ENCODE results near the gene SHROOM2.

The SHROOM2 gene

DNA sequence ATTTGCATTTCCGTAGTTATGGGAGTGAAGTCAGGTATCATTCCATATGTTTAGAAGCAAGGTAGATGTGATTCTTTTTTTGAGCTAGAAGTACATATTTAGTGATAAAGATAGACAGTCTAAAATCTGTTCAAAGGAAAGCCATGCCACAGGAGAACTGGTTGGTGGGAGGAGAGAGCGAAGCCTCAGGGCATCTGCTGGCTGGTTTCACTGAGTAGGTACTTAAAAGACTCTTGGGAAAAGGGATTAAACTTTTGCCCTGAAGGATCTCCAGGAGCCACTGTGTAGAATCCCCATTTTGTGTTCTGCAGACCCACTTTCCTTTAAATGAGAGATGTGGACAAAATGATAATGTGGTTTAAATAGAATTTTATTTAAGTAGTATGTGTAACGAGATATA lies 89.6 kb downstream of the SHROOM2 start:
- TF ChIP-seq, protein P1, sequence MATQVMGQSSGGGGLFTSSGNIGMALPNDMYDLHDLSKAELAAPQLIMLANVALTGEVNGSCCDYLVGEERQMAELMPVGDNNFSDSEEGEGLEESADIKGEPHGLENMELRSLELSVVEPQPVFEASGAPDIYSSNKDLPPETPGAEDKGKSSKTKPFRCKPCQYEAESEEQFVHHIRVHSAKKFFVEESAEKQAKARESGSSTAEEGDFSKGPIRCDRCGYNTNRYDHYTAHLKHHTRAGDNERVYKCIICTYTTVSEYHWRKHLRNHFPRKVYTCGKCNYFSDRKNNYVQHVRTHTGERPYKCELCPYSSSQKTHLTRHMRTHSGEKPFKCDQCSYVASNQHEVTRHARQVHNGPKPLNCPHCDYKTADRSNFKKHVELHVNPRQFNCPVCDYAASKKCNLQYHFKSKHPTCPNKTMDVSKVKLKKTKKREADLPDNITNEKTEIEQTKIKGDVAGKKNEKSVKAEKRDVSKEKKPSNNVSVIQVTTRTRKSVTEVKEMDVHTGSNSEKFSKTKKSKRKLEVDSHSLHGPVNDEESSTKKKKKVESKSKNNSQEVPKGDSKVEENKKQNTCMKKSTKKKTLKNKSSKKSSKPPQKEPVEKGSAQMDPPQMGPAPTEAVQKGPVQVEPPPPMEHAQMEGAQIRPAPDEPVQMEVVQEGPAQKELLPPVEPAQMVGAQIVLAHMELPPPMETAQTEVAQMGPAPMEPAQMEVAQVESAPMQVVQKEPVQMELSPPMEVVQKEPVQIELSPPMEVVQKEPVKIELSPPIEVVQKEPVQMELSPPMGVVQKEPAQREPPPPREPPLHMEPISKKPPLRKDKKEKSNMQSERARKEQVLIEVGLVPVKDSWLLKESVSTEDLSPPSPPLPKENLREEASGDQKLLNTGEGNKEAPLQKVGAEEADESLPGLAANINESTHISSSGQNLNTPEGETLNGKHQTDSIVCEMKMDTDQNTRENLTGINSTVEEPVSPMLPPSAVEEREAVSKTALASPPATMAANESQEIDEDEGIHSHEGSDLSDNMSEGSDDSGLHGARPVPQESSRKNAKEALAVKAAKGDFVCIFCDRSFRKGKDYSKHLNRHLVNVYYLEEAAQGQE (IDR thresholded peaks at IDR 0.05; ENCODE audit: insufficient replicate concordance, low read depth) = no peak
- TF ChIP-seq POLR2AphosphoS5 (IDR thresholded peaks at IDR 0.05; ENCODE audit: low read depth) (no peak), SPI1 (IDR thresholded peaks at IDR 0.05; ENCODE audit: borderline replicate concordance, low read depth) (no peak), GABPA (IDR thresholded peaks at IDR 0.05; ENCODE audit: low read depth) (no peak)
- TF ChIP-seq, protein P2, sequence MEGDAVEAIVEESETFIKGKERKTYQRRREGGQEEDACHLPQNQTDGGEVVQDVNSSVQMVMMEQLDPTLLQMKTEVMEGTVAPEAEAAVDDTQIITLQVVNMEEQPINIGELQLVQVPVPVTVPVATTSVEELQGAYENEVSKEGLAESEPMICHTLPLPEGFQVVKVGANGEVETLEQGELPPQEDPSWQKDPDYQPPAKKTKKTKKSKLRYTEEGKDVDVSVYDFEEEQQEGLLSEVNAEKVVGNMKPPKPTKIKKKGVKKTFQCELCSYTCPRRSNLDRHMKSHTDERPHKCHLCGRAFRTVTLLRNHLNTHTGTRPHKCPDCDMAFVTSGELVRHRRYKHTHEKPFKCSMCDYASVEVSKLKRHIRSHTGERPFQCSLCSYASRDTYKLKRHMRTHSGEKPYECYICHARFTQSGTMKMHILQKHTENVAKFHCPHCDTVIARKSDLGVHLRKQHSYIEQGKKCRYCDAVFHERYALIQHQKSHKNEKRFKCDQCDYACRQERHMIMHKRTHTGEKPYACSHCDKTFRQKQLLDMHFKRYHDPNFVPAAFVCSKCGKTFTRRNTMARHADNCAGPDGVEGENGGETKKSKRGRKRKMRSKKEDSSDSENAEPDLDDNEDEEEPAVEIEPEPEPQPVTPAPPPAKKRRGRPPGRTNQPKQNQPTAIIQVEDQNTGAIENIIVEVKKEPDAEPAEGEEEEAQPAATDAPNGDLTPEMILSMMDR (IDR thresholded peaks at IDR 0.05; ENCODE audit: insufficient read depth, low read length) = no peak
- Histone ChIP-seq H3K4me3 (replicated peaks; ENCODE audit: insufficient read depth, low read length) (no peak overlapping the region), H3K27me3 (ENCODE audit: insufficient read depth, poor library complexity, severe bottlenecking) (no peaks in the 10 kb centered on the region), H3K27ac (replicated peaks) (no peak overlapping the region)
- no peak for DNase-seq (ENCODE audit: low read depth in 1 of 2, low spot score in 1 of 2)

GRCh38 chrX:9876201-9876600 lies 90.0 kb downstream of the SHROOM2 start:
- Histone ChIP-seq H3K27ac (replicated peaks) (no peak overlapping the region), H3K27me3 (ENCODE audit: insufficient read depth, poor library complexity, severe bottlenecking) (no peaks in the 10 kb centered on the region), H3K4me3 (replicated peaks; ENCODE audit: insufficient read depth, low read length) (no peak overlapping the region)
- no peak for DNase-seq (ENCODE audit: low read depth in 1 of 2, low spot score in 1 of 2)
- TF ChIP-seq, protein P2 (IDR thresholded peaks at IDR 0.05; ENCODE audit: insufficient read depth, low read length) = no peak

DNA sequence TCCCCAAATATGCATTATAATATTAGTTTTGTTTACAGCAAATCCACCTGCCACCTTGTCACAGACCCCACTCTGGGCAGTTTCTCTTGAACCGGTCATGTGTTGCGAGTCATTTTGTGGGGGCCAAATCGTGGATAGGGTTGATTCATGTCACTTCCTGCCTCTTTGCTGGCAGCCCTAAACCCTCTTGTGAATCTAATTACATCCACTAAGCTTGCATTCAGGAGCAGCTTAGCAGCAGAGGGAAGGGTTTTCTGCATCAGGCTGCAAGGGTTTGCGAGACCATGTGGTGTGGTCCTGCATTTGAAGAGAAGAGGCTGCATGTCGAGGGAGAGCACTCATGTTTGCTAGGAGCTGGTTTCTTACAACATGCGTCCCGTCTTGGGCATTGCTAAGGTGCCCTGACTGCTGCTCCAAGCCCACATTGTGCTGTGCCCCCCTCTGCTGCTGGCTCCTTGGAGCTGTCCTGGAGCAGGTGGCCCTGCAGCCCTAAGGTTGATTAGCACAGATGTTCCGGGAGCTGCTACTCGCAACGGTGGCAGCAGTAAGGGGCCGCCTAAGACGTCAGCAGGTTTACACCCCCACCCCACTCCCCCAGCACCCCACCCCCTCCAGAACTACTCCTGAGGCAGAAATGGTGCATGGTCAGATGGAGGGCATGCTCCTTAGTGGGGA lies 92.1 kb downstream of the SHROOM2 start:
- H3K27me3 ChIP-seq (ENCODE audit: insufficient read depth, poor library complexity, severe bottlenecking) = no peaks in the 10 kb centered on the region
- TF ChIP-seq POLR2AphosphoS5 (IDR thresholded peaks at IDR 0.05; ENCODE audit: low read depth) (no peak), GABPA (IDR thresholded peaks at IDR 0.05; ENCODE audit: low read depth) (no peak), SPI1 (IDR thresholded peaks at IDR 0.05; ENCODE audit: borderline replicate concordance, low read depth) (no peak)
- TF ChIP-seq, protein P2 (IDR thresholded peaks at IDR 0.05; ENCODE audit: insufficient read depth, low read length) = no peak
- TF ChIP-seq, protein P1 (IDR thresholded peaks at IDR 0.05; ENCODE audit: insufficient replicate concordance, low read depth) = no peak
- no peak overlapping the region for H3K4me3 ChIP-seq (replicated peaks; ENCODE audit: insufficient read depth, low read length)
- DNase-seq (ENCODE audit: low read depth in 1 of 2, low spot score in 1 of 2) = no peak
- H3K27ac ChIP-seq (replicated peaks) = no peak overlapping the region

DNA sequence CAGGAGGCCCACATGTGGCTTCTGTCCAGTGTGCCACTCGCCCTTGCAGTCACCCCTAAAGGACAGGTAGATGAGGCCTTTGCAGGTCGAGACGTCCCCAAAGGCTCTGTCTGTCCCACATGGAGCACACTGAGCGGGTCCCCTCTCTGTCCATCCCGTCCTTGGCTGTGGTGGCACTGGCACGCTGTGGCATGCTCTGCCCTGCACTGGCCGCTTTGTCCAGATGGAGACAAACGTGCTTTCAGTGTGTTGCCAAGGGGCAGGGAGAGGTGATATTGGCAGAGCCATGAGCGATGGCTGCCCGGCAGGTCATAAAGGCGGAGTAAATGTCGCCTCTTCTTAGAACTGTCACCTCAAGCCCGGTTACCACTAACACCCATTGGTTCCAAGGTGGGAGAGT lies 94.0 kb downstream of the SHROOM2 start:
- no peaks in the 10 kb centered on the region for H3K27me3 ChIP-seq (ENCODE audit: insufficient read depth, poor library complexity, severe bottlenecking)
- no peak overlapping the region for H3K27ac ChIP-seq (replicated peaks)
- no peak for TF ChIP-seq SPI1 (IDR thresholded peaks at IDR 0.05; ENCODE audit: borderline replicate concordance, low read depth)
- TF ChIP-seq GABPA (IDR thresholded peaks at IDR 0.05; ENCODE audit: low read depth) = no peak
- TF ChIP-seq, protein P1 (IDR thresholded peaks at IDR 0.05; ENCODE audit: insufficient replicate concordance, low read depth) = no peak
- H3K4me3 ChIP-seq (replicated peaks; ENCODE audit: insufficient read depth, low read length) = no peak overlapping the region
- no peak for DNase-seq (ENCODE audit: low read depth in 1 of 2, low spot score in 1 of 2)

Data from HL-60 (cell line).